ENCODE measurements around the gene COASY. TPM values are rescaled to one million over a fixed set of nuclear protein-coding genes. Genes with fewer than 3 reads are reported as not detected.

Gene COASY
- total RNA-seq, 2 donors from 2014 or later = 52.6 to 80.5 TPM

DNA sequence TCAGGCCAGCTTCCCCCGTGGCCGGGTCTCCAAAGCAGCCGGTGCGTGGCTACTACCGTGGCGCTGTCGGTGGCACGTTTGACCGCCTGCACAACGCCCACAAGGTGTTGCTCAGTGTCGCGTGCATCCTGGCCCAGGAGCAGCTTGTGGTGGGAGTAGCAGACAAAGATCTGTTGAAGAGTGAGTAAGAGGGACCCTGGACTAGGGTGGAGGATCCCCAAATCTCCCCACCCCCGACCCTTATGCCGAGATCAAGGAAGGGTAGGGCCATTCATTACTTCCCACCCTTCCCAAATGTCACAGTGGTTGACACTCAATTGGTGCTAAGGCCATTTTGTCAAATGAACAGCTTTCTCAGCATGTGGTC is 1.2 kb downstream of the COASY start:
- peak overlapping the region; percentile 73 to 82 for H3K4me3 ChIP-seq
- peaks cover 24% of the 10 kb centered on the region for H3K4me1 ChIP-seq (replicated peaks)
- H3K9me3 ChIP-seq = no peaks in the 10 kb centered on the region
- intact Hi-C loops (cut with DNase I) = no loop called here
- 72% methylated on average over 10 of the region's 14 CpGs for WGBS
- TF ChIP-seq POLR2A (IDR thresholded peaks at IDR 0.05) (no peak), POLR2AphosphoS5 (IDR thresholded peaks at IDR 0.05) (no peak)
- TF ChIP-seq, protein P1, sequence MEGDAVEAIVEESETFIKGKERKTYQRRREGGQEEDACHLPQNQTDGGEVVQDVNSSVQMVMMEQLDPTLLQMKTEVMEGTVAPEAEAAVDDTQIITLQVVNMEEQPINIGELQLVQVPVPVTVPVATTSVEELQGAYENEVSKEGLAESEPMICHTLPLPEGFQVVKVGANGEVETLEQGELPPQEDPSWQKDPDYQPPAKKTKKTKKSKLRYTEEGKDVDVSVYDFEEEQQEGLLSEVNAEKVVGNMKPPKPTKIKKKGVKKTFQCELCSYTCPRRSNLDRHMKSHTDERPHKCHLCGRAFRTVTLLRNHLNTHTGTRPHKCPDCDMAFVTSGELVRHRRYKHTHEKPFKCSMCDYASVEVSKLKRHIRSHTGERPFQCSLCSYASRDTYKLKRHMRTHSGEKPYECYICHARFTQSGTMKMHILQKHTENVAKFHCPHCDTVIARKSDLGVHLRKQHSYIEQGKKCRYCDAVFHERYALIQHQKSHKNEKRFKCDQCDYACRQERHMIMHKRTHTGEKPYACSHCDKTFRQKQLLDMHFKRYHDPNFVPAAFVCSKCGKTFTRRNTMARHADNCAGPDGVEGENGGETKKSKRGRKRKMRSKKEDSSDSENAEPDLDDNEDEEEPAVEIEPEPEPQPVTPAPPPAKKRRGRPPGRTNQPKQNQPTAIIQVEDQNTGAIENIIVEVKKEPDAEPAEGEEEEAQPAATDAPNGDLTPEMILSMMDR (IDR thresholded peaks at IDR 0.05) = no peak
- H3K27ac ChIP-seq = peak overlapping the region; percentile 77 to 79
- no peak for DNase-seq (ENCODE audit: low spot score)
- no peaks in the 10 kb centered on the region for H3K27me3 ChIP-seq (replicated peaks; ENCODE audit: insufficient read depth)
- H3K36me3 ChIP-seq = peaks cover 0 to 8% of the 10 kb centered on the region in 2 donors

- WGBS = 10% methylated on average over 1 of the region's 1 CpG
- Histone ChIP-seq H3K4me3 (peak overlapping the region in 1 of 2 donors; percentile 82), H3K4me1 (replicated peaks) (peaks cover 28% of the 10 kb centered on the region), H3K9me3 (no peaks in the 10 kb centered on the region), H3K36me3 (peaks cover 0 to 8% of the 10 kb centered on the region in 2 donors), H3K27ac (peak overlapping the region in 1 of 2 donors; percentile 79), H3K27me3 (replicated peaks; ENCODE audit: insufficient read depth) (no peaks in the 10 kb centered on the region)
- DNase-seq (ENCODE audit: low spot score) = no peak
- TF ChIP-seq, protein P1 (IDR thresholded peaks at IDR 0.05) = no peak
- TF ChIP-seq POLR2A (IDR thresholded peaks at IDR 0.05) (no peak), POLR2AphosphoS5 (IDR thresholded peaks at IDR 0.05) (no peak)
- intact Hi-C loops (cut with DNase I) = no loop called here
These were observed 1.6 kb downstream of the COASY start for GRCh38 chr17:42563543-42563942.

GRCh38 chr17:42563950-42564349 is 2.0 kb downstream of the COASY start:
- Histone ChIP-seq H3K27me3 (replicated peaks; ENCODE audit: insufficient read depth) (no peaks in the 10 kb centered on the region), H3K9me3 (no peaks in the 10 kb centered on the region), H3K4me1 (replicated peaks) (peaks cover 28% of the 10 kb centered on the region), H3K27ac (no peak overlapping the region), H3K4me3 (no peak overlapping the region), H3K36me3 (peaks cover 0 to 8% of the 10 kb centered on the region in 2 donors)
- WGBS = 84% methylated on average over 9 of the region's 9 CpGs
- intact Hi-C loops (cut with DNase I) = no loop called here
- no peak for DNase-seq (ENCODE audit: low spot score)
- TF ChIP-seq POLR2AphosphoS5 (IDR thresholded peaks at IDR 0.05) (no peak), POLR2A (IDR thresholded peaks at IDR 0.05) (no peak)
- TF ChIP-seq, protein P1 (IDR thresholded peaks at IDR 0.05) = no peak

DNA sequence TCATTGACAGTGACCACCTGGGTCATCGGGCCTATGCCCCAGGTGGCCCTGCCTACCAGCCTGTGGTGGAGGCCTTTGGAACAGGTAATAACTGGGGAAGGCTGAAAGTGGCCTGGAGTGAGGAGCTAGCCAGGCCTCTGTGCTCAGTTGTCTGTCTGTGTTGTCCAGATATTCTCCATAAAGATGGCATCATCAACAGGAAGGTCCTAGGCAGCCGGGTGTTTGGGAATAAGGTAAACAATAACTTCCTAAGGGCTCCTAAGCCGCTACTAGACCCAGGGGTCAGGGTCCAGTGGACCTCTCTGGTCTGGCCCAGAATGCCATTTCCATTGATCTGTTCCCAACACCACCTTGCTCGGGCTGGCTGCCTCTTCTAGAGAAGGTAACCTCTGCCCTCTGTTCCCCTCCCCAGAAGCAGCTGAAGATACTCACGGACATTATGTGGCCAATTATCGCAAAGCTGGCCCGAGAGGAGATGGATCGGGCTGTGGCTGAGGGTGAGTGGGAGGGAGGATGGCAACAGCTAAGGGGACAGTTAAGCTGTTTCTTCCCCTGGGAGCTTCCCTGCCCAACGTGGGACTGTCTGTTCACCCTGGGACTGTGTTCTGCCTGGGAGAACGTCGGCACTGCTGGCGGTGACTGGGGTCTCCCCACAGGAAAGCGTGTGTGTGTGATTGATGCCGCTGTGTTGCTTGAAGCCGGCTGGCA is 3.0 kb downstream of the COASY start:
- intact Hi-C loops (cut with DNase I) = no loop called here
- Histone ChIP-seq H3K4me3 (no peak overlapping the region), H3K36me3 (peaks cover 0 to 8% of the 10 kb centered on the region in 2 donors), H3K27ac (no peak overlapping the region), H3K9me3 (no peaks in the 10 kb centered on the region), H3K4me1 (replicated peaks) (peaks cover 28% of the 10 kb centered on the region), H3K27me3 (replicated peaks; ENCODE audit: insufficient read depth) (no peaks in the 10 kb centered on the region)
- WGBS = 86% methylated on average over 15 of the region's 15 CpGs
- DNase-seq (ENCODE audit: low spot score) = no peak
- TF ChIP-seq POLR2A (IDR thresholded peaks at IDR 0.05) = no peak
- TF ChIP-seq POLR2AphosphoS5 (IDR thresholded peaks at IDR 0.05) = no peak
- TF ChIP-seq, protein P1 (IDR thresholded peaks at IDR 0.05) = no peak

Data from prostate gland (tissue), 2 donors.